Cardiac fibroblast (primary cell): ENCODE measurements around the gene URM1.

Source experiments
- DNase-seq, 2 donors: peaks; one replicate each; pipeline versions ENCODE4 v3.0.0 to v3.0.0-alpha.2; 2010; ENCODE audit warnings: low read depth in 2 of 2
- H3K4me3 ChIP-seq, 2 donors: replicated peaks in 1 of 2; 1 replicate in 1 of 2; 2 replicates in 1 of 2; pipeline ENCODE4 v1.5.1; 2011; ENCODE audit warnings: low read depth in 2 of 2, low read length in 2 of 2, mild to moderate bottlenecking in 2 of 2, moderate library complexity in 1 of 2
- CTCF ChIP-seq: IDR thresholded peaks from one replicate; pipeline ENCODE4 v1.5.1; 2011; ENCODE audit warnings: low read depth, mild to moderate bottlenecking, low read length, inconsistent platforms

URM1 gene

DNA sequence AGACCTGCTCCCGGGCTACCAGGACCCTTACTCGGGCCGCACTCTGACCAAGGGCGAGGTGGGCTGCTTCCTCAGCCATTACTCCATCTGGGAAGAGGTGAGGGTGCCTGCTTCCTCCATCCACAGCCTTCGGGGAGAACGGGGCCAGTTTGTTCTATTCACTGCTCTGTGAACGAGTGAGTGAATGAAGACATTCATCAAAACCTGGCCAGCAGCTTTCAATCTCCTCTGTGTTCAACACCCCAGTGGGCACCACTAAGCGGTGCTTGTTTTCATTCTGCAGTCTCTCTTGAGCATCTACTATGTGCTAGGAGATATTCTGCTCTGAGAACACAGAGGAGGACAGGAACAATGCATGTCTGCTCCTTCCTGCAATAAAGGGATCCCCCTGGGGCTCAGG is 60.0 kb downstream of the URM1 start:
- no peak for DNase-seq
- TF ChIP-seq CTCF, result no peak
- no peak overlapping the region for H3K4me3 ChIP-seq

- DNase-seq, result no peak
- no peak overlapping the region for H3K4me3 ChIP-seq
- TF ChIP-seq CTCF, result no peak
Observed at GRCh38 chr9:128434340-128434739, 63.2 kb downstream of the URM1 start.

DNA sequence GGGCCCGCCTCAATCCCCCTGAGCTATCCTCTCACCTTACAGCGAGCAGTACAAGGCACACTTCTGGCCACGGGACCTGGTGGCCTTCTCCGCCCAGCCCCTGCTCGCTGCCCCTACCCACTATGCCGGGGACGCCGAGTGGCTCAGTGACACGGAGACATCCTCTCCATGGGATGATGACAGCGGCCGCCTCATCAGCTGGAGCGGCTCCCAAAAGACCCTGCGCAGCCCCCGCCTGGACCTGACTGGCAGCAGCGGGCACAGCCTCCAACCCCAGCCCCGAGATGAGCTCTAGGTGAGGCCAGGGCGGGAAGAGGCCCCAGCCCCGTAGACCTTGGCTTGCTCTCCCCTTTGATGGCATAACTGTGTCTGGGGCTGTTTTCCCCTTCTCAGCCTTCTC is 64.4 kb downstream of the URM1 start:
- no peak for TF ChIP-seq CTCF
- no peak for DNase-seq

GRCh38 chr9:128438343-128439109 is 67.4 kb downstream of the URM1 start:
- peak; percentile 96 for TF ChIP-seq CTCF
- DNase-seq, result peak; percentile 78 to 94
- H3K4me3 ChIP-seq, result no peak overlapping the region

More for the DNA sequence above, 64.4 kb downstream of the URM1 start:
- H3K4me3 ChIP-seq, result no peak overlapping the region

DNA sequence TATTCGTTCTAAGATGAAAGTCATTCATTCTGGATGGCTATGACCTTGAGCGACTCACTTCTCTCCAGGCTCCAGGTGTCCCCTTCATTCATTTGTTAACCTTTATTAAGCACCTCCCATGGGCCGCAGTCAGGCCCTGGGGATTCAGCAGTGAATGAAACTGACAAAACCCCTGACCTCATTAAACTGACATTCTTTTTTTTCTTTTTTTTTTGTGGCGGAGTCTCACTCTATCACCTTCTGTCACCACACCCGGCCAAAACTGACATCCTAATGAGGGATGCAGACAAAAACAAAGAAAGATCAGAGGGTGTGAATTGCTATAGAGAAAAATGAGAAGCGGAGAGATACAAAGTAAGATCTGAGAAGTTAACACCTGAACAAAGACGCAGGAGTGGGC is 68.1 kb downstream of the URM1 start:
- no peak for TF ChIP-seq CTCF
- no peak overlapping the region for H3K4me3 ChIP-seq

More for the DNA sequence above, 68.1 kb downstream of the URM1 start:
- no peak for DNase-seq
